ENCODE measurements around the gene FSTL1.

DNA sequence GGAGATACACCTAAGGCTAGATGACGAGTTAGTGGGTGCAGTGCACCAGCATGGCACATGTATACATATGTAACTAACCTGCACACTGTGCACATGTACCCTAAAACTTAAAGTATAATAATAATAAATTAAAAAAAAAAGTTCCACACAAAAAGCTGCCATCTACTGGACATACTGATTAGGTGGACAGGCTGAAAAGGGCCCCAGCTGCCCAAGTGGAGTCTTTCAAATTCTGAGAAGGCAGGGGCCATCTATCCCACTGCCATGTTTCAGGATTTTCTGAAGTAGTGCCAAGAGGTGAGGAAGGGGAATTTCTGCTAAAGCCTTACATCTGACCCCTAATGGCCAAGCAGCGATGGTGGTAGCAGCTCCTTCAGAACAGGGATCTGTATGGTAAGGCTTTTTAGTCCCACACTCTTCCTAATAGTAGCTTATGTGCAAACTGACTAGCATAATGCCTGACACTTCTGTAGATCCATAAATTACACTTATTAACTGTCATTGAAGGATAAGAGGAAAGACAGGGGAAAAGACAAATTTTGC is 7.7 kb downstream of the FSTL1 start:
- TF ChIP-seq, protein P1, sequence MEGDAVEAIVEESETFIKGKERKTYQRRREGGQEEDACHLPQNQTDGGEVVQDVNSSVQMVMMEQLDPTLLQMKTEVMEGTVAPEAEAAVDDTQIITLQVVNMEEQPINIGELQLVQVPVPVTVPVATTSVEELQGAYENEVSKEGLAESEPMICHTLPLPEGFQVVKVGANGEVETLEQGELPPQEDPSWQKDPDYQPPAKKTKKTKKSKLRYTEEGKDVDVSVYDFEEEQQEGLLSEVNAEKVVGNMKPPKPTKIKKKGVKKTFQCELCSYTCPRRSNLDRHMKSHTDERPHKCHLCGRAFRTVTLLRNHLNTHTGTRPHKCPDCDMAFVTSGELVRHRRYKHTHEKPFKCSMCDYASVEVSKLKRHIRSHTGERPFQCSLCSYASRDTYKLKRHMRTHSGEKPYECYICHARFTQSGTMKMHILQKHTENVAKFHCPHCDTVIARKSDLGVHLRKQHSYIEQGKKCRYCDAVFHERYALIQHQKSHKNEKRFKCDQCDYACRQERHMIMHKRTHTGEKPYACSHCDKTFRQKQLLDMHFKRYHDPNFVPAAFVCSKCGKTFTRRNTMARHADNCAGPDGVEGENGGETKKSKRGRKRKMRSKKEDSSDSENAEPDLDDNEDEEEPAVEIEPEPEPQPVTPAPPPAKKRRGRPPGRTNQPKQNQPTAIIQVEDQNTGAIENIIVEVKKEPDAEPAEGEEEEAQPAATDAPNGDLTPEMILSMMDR (conservative IDR thresholded peaks at IDR 0.05; ENCODE audit: low read depth in 2 of 2): peak; percentile 29 to 49
- TF ChIP-seq NANOG (IDR thresholded peaks at IDR 0.05; ENCODE audit: borderline replicate concordance): no peak
- TF ChIP-seq POLR2AphosphoS5 (IDR thresholded peaks at IDR 0.05; ENCODE audit: low read depth): no peak
- TF ChIP-seq, protein P2, sequence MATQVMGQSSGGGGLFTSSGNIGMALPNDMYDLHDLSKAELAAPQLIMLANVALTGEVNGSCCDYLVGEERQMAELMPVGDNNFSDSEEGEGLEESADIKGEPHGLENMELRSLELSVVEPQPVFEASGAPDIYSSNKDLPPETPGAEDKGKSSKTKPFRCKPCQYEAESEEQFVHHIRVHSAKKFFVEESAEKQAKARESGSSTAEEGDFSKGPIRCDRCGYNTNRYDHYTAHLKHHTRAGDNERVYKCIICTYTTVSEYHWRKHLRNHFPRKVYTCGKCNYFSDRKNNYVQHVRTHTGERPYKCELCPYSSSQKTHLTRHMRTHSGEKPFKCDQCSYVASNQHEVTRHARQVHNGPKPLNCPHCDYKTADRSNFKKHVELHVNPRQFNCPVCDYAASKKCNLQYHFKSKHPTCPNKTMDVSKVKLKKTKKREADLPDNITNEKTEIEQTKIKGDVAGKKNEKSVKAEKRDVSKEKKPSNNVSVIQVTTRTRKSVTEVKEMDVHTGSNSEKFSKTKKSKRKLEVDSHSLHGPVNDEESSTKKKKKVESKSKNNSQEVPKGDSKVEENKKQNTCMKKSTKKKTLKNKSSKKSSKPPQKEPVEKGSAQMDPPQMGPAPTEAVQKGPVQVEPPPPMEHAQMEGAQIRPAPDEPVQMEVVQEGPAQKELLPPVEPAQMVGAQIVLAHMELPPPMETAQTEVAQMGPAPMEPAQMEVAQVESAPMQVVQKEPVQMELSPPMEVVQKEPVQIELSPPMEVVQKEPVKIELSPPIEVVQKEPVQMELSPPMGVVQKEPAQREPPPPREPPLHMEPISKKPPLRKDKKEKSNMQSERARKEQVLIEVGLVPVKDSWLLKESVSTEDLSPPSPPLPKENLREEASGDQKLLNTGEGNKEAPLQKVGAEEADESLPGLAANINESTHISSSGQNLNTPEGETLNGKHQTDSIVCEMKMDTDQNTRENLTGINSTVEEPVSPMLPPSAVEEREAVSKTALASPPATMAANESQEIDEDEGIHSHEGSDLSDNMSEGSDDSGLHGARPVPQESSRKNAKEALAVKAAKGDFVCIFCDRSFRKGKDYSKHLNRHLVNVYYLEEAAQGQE (IDR thresholded peaks at IDR 0.05; ENCODE audit: unreplicated experiment): no peak
- TF ChIP-seq ZNF331 (CRISPR knock-in tag; IDR thresholded peaks at IDR 0.05; ENCODE audit: low read depth): no peak
- no peak for TF ChIP-seq EZH2phosphoT487 (IDR thresholded peaks at IDR 0.05; ENCODE audit: unreplicated experiment)
- TF ChIP-seq, protein P3, sequence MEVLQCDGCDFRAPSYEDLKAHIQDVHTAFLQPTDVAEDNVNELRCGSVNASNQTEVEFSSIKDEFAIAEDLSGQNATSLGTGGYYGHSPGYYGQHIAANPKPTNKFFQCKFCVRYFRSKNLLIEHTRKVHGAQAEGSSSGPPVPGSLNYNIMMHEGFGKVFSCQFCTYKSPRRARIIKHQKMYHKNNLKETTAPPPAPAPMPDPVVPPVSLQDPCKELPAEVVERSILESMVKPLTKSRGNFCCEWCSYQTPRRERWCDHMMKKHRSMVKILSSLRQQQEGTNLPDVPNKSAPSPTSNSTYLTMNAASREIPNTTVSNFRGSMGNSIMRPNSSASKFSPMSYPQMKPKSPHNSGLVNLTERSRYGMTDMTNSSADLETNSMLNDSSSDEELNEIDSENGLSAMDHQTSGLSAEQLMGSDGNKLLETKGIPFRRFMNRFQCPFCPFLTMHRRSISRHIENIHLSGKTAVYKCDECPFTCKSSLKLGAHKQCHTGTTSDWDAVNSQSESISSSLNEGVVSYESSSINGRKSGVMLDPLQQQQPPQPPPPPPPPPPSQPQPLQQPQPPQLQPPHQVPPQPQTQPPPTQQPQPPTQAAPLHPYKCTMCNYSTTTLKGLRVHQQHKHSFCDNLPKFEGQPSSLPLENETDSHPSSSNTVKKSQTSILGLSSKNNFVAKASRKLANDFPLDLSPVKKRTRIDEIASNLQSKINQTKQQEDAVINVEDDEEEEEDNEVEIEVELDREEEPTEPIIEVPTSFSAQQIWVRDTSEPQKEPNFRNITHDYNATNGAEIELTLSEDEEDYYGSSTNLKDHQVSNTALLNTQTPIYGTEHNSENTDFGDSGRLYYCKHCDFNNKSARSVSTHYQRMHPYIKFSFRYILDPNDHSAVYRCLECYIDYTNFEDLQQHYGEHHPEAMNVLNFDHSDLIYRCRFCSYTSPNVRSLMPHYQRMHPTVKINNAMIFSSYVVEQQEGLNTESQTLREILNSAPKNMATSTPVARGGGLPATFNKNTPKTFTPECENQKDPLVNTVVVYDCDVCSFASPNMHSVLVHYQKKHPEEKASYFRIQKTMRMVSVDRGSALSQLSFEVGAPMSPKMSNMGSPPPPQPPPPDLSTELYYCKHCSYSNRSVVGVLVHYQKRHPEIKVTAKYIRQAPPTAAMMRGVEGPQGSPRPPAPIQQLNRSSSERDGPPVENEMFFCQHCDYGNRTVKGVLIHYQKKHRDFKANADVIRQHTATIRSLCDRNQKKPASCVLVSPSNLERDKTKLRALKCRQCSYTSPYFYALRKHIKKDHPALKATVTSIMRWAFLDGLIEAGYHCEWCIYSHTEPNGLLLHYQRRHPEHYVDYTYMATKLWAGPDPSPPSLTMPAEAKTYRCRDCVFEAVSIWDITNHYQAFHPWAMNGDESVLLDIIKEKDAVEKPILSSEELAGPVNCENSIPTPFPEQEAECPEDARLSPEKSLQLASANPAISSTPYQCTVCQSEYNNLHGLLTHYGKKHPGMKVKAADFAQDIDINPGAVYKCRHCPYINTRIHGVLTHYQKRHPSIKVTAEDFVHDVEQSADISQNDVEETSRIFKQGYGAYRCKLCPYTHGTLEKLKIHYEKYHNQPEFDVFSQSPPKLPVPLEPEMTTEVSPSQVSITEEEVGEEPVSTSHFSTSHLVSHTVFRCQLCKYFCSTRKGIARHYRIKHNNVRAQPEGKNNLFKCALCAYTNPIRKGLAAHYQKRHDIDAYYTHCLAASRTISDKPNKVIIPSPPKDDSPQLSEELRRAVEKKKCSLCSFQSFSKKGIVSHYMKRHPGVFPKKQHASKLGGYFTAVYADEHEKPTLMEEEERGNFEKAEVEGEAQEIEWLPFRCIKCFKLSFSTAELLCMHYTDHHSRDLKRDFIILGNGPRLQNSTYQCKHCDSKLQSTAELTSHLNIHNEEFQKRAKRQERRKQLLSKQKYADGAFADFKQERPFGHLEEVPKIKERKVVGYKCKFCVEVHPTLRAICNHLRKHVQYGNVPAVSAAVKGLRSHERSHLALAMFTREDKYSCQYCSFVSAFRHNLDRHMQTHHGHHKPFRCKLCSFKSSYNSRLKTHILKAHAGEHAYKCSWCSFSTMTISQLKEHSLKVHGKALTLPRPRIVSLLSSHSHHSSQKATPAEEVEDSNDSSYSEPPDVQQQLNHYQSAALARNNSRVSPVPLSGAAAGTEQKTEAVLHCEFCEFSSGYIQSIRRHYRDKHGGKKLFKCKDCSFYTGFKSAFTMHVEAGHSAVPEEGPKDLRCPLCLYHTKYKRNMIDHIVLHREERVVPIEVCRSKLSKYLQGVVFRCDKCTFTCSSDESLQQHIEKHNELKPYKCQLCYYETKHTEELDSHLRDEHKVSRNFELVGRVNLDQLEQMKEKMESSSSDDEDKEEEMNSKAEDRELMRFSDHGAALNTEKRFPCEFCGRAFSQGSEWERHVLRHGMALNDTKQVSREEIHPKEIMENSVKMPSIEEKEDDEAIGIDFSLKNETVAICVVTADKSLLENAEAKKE (CRISPR knock-in tag; IDR thresholded peaks at IDR 0.05): no peak
- no peak for TF ChIP-seq CREB1 (CRISPR knock-in tag; IDR thresholded peaks at IDR 0.05; ENCODE audit: low read depth)
- no peak for TF ChIP-seq EZH2 (IDR thresholded peaks at IDR 0.05; ENCODE audit: low read depth, unreplicated experiment)
- TF ChIP-seq, protein P4, sequence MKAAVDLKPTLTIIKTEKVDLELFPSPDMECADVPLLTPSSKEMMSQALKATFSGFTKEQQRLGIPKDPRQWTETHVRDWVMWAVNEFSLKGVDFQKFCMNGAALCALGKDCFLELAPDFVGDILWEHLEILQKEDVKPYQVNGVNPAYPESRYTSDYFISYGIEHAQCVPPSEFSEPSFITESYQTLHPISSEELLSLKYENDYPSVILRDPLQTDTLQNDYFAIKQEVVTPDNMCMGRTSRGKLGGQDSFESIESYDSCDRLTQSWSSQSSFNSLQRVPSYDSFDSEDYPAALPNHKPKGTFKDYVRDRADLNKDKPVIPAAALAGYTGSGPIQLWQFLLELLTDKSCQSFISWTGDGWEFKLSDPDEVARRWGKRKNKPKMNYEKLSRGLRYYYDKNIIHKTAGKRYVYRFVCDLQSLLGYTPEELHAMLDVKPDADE (IDR thresholded peaks at IDR 0.05): no peak
- TF ChIP-seq ZNF114 (CRISPR knock-in tag; IDR thresholded peaks at IDR 0.05): no peak
- no peak for TF ChIP-seq JUNB (IDR thresholded peaks at IDR 0.05; ENCODE audit: unreplicated experiment)

Measured in GM23338 (cell line).